PC-3 (cell line): Measurements from ENCODE around the gene PDS5A.

Source experiments
- EZH2 ChIP-seq: fragments of 300-600 bp; sonication (generic); IDR thresholded peaks from one replicate; pipeline ENCODE4 v1.6.1; 2017; ENCODE audit warnings: antibody characterized with exemption, mild to moderate bottlenecking, low read length; ENCODE audit not compliant: unreplicated experiment
- TF ChIP-seq, protein P1 (sequence below): fragments of 300-600 bp; sonication (generic); conservative IDR thresholded peaks from 2 replicates; pipeline ENCODE4 v1.5.1; 2017; ENCODE audit warnings: antibody characterized with exemption, low read depth, mild to moderate bottlenecking, low read length

GRCh38 chr4:39978378-39978775, 666 bp upstream of the PDS5A start:
- TF ChIP-seq, protein P1, sequence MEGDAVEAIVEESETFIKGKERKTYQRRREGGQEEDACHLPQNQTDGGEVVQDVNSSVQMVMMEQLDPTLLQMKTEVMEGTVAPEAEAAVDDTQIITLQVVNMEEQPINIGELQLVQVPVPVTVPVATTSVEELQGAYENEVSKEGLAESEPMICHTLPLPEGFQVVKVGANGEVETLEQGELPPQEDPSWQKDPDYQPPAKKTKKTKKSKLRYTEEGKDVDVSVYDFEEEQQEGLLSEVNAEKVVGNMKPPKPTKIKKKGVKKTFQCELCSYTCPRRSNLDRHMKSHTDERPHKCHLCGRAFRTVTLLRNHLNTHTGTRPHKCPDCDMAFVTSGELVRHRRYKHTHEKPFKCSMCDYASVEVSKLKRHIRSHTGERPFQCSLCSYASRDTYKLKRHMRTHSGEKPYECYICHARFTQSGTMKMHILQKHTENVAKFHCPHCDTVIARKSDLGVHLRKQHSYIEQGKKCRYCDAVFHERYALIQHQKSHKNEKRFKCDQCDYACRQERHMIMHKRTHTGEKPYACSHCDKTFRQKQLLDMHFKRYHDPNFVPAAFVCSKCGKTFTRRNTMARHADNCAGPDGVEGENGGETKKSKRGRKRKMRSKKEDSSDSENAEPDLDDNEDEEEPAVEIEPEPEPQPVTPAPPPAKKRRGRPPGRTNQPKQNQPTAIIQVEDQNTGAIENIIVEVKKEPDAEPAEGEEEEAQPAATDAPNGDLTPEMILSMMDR = no peak
- no peak for TF ChIP-seq EZH2
